IPS-18a (cell line): Measurements from ENCODE around the gene VARS1.
"Not testable (repeated sequence)": the region's sequence is repeated elsewhere in the genome, so short reads cannot be mapped to it uniquely, and the experiment has no call there.

Source experiments
- H3K27ac ChIP-seq: one replicate; pipeline ENCODE4 v1.5.1; 2013; ENCODE audit warnings: low read length
- H3K27me3 ChIP-seq: one replicate; pipeline ENCODE4 v1.6.1; 2013; ENCODE audit warnings: mild to moderate bottlenecking, low read length; ENCODE audit not compliant: control insufficient read depth, insufficient read depth
- H3K36me3 ChIP-seq: one replicate; pipeline ENCODE4 v1.6.1; 2013; ENCODE audit warnings: low read depth, low read length; ENCODE audit not compliant: control insufficient read depth
- H3K4me1 ChIP-seq: one replicate; pipeline ENCODE4 v1.6.1; 2013; ENCODE audit warnings: low read depth, low read length; ENCODE audit not compliant: control insufficient read depth
- H3K4me3 ChIP-seq: one replicate; pipeline ENCODE4 v1.5.1; 2013; ENCODE audit warnings: low read length
- H3K9ac ChIP-seq: one replicate; pipeline ENCODE4 v1.6.1; 2013; ENCODE audit warnings: mild to moderate bottlenecking, low read length, moderate library complexity
- H3K9me3 ChIP-seq: one replicate; pipeline ENCODE4 v1.6.1; 2013; ENCODE audit warnings: low read depth, low read length; ENCODE audit not compliant: control insufficient read depth

The VARS1 gene

DNA sequence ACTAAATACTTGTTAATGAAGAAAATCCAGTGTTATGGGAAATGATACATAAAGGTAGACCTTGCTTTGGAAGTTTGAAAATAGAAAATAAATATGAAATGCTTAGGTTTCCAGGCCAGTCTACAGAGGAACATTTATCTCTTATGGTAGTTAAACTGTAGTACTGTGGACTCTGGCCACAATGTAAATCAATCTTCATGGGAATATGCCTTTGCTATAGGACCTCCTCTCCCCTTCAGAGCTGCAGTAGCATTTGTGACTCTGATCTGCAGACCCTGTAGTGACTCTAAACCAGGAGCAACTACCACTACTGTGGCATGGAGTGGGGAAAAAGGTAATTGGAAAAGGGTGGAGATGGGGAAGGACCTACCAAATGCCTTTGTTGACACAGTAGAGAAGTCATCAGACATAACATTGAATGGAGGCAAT, 24.3 kb upstream of the VARS1 start:
- Histone ChIP-seq H3K27me3 (no peaks in the 10 kb centered on the region), H3K9me3 (no peaks in the 10 kb centered on the region), H3K27ac (no peak overlapping the region), H3K4me1 (peaks cover 10% of the 10 kb centered on the region), H3K36me3 (no peaks in the 10 kb centered on the region), H3K9ac (no peak overlapping the region), H3K4me3 (no peak overlapping the region)

DNA sequence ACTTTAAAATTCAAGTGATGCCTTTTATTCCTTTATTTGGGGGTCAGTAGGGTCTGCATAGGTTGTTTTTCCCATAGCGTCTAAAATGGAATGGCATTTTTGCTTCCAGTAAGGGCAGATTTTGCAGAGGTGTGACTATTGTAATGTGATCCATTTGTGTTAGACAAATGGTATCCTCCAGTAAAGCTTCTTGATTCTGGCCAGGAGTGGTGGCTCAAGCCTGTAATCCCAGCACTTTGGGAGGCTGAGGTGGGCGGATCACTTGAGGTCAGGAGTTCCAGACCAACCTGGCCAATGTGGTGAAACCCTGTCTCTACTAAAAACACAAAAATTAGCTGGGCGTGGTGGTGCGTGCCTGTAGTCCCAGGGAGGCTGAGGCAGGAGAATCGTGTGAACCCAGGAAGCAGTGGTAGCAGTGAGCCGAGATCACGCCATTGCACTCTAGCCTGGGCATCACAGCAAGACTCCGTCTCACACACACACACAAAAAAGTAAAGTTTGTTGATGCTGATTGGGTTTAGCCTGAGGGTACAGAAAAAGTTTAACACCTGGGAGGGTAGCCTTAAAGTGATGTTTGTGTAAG, 22.5 kb upstream of the VARS1 start:
- not testable (repeated sequence) for H3K9ac ChIP-seq, H3K36me3 ChIP-seq

DNA sequence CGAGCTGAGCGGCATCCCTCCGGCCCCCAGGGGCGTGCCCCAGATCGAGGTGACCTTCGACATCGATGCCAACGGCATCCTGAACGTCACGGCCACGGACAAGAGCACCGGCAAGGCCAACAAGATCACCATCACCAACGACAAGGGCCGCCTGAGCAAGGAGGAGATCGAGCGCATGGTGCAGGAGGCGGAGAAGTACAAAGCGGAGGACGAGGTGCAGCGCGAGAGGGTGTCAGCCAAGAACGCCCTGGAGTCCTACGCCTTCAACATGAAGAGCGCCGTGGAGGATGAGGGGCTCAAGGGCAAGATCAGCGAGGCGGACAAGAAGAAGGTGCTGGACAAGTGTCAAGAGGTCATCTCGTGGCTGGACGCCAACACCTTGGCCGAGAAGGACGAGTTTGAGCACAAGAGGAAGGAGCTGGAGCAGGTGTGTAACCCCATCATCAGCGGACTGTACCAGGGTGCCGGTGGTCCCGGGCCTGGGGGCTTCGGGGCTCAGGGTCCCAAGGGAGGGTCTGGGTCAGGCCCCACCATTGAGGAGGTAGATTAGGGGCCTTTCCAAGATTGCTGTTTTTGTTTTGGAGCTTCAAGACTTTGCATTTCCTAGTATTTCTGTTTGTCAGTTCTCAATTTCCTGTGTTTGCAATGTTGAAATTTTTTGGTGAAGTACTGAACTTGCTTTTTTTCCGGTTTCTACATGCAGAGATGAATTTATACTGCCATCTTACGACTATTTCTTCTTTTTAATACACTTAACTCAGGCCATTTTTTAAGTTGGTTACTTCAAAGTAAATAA, 21.8 kb upstream of the VARS1 start:
- not testable (repeated sequence) for H3K27ac ChIP-seq, H3K36me3 ChIP-seq, H3K4me1 ChIP-seq, H3K9me3 ChIP-seq, H3K27me3 ChIP-seq, H3K9ac ChIP-seq
- H3K4me3 ChIP-seq: peak overlapping the region; percentile 6

More for the DNA sequence above, 22.5 kb upstream of the VARS1 start:
- peaks cover 15% of the 10 kb centered on the region for H3K4me1 ChIP-seq
- not testable (repeated sequence) for H3K27me3 ChIP-seq, H3K9me3 ChIP-seq, H3K27ac ChIP-seq
- H3K4me3 ChIP-seq: peak overlapping the region; percentile 6

DNA sequence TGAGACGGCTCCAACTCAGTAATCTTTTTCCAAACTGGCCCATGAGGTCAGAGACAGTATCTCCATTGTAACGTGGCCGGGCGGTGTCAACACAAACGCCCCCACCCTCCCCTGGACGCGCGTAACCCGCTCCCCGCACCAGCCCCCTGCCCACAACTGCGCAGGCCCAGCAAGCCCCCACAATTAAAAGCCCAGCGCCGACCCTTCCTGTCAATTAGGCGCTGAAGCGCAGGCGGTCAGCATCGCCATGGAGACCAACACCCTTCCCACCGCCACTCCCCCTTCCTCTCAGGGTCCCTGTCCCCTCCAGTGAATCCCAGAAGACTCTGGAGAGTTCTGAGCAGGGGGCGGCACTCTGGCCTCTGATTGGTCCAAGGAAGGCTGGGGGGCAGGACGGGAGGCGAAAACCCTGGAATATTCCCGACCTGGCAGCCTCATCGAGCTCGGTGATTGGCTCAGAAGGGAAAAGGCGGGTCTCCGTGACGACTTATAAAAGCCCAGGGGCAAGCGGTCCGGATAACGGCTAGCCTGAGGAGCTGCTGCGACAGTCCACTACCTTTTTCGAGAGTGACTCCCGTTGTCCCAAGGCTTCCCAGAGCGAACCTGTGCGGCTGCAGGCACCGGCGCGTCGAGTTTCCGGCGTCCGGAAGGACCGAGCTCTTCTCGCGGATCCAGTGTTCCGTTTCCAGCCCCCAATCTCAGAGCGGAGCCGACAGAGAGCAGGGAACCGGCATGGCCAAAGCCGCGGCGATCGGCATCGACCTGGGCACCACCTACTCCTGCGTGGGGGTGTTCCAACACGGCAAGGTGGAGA, 19.7 kb upstream of the VARS1 start, which contains the start of the genes HSPA1A and HSPA1L:
TSS of gene HSPA1A (plus strand) at position 519 of the 814 bp plus-strand sequence. CDS start at position 733, 214 bp downstream.
TSS of gene HSPA1L (minus strand) at position 259 of the 814 bp plus-strand sequence. CDS start 3,311 bp downstream, outside the sequence.
- Histone ChIP-seq H3K27ac (peak within 1 kb of the TSS; percentile 94), H3K4me1 (peaks cover 9% of the 10 kb centered on the region), H3K27me3 (no peaks in the 10 kb centered on the region), H3K9me3 (no peaks in the 10 kb centered on the region), H3K4me3 (peak within 1 kb of the TSS; percentile 77), H3K9ac (peak within 1 kb of the TSS; percentile 82), H3K36me3 (no peaks in the 10 kb centered on the region)

DNA sequence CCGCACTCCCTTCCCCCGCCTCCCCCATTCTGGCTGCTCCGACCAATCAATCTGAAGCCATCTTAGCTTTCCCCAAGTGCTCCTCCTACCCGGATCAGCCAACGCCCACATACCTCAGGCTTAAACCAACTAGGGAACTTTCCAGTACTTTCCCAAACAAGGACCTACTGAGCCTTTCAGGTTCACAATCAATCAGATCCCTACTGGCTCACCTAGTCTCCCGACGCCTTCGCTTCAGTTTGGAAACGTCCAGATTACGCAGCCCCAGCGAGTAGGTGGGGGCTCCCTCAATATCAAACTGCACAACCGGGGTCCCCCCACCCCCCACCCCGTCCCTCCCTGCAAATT, 19.1 kb upstream of the VARS1 start:
- Histone ChIP-seq H3K4me1 (peaks cover 9% of the 10 kb centered on the region), H3K9ac (peak overlapping the region; percentile 82), H3K4me3 (peak overlapping the region; percentile 77), H3K27me3 (no peaks in the 10 kb centered on the region), H3K36me3 (no peaks in the 10 kb centered on the region), H3K9me3 (no peaks in the 10 kb centered on the region), H3K27ac (peak overlapping the region; percentile 94)

DNA sequence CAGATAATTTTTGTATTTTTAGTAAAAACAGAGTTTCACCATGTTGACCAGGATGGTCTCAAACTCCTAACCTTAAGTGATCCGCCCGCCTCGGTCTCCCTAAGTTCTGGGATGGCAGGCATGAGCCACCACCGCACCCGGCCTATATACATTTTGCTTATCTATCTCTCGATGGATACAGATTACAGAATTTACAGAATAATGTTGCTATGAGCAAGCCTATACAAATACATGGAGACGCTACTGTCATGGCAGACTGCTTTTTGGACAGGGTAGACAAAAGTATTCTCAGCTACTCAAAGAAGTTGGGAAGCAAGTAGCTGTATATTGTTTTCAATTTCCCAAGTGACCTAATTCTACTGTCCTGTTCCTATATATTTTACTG, 17.9 kb upstream of the VARS1 start:
- H3K9me3 ChIP-seq: no peaks in the 10 kb centered on the region
- no peaks in the 10 kb centered on the region for H3K36me3 ChIP-seq
- H3K27ac ChIP-seq: no peak overlapping the region
- H3K9ac ChIP-seq: no peak overlapping the region
- H3K4me3 ChIP-seq: peak overlapping the region; percentile 58
- H3K4me1 ChIP-seq: peaks cover 9% of the 10 kb centered on the region
- H3K27me3 ChIP-seq: no peaks in the 10 kb centered on the region

DNA sequence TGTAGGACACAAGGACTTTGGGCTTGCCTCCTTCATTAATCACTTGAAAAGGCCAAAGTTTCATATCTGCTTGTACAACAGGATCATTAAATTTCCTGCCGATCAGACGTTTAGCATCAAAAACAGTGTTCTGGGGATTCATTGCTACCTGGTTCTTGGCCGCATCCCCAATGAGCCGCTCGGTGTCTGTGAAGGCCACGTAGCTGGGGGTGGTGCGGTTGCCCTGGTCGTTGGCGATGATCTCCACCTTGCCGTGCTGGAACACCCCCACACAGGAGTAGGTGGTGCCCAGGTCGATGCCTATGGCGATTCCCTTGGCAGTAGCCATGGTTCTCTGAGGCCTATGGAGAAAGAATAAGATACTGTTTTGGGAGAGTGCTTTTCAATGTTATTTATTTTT, 16.1 kb upstream of the VARS1 start:
- H3K9ac ChIP-seq: no peak overlapping the region
- H3K4me3 ChIP-seq: no peak overlapping the region
- H3K27me3 ChIP-seq: no peaks in the 10 kb centered on the region
- H3K9me3 ChIP-seq: no peaks in the 10 kb centered on the region
- H3K4me1 ChIP-seq: peaks cover 5% of the 10 kb centered on the region
- H3K36me3 ChIP-seq: no peaks in the 10 kb centered on the region
- H3K27ac ChIP-seq: no peak overlapping the region

DNA sequence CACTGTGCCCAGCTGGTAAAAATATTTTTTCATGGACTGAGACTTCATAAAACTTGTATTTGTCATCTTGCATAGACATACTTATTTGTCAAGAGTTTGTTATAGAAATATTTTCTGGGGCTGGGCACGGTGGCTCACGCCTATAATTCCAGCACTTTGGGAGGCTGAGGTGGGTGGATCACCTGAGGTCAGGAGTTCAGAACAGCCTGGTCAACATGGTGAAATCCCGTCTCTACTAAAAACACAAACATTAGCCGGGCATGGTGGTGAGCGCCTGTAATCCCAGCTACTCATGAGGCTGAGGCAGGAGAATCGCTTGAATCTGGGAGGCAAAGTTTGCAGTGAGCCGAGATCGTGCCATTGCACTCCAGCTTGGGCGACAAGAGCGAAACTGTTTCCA, 13.0 kb upstream of the VARS1 start:
- not testable (repeated sequence) for H3K27me3 ChIP-seq, H3K4me1 ChIP-seq, H3K27ac ChIP-seq, H3K4me3 ChIP-seq, H3K36me3 ChIP-seq, H3K9ac ChIP-seq, H3K9me3 ChIP-seq

DNA sequence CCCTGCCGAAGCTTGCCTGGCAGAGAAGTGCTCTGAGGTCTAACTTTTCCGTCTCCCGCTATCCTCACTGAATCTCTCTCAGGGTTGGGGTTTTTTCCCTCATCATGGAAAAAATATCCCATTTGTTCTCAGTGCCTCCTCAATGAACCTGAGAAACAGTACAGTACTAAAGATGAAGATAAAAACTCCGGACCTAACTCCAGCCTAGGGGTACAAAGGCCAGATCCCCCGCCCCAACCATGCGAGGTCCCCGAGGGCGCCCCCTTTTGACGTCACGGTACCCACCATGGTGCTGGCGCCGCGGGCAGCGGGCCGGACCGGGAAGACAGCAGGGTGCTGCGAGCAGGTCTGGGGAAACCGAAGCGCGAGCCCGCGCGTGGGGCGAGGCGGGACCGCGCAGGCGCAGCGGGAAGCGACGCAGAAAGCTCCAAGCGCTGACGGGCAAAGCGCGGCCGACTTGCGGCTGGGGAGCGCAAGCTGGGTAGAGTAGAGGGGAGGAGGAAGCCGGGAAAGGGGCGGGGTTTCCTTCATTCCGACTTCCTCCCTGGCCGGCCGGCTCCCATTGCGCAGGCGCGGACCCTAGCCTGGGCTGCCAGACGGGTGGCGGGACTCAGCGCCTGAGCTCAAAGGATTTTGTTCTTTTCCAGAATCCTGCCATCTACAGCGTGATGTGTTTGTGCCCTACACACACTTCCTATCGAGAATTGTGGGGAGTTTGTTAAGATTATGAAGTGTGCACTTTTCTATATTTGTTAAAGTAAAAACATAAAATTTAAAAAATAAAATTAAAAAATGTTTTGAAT, 11.1 kb upstream of the VARS1 start, which contains the start of gene LSM2:
TSS of gene LSM2 (minus strand) at position 497 of the 803 bp plus-strand sequence. CDS start at position 288, 209 bp downstream.
- Histone ChIP-seq H3K4me3 (peak within 1 kb of the TSS; percentile 98), H3K9me3 (no peaks in the 10 kb centered on the region), H3K36me3 (peaks cover 6% of the 10 kb centered on the region), H3K27ac (peak within 1 kb of the TSS; percentile 94), H3K4me1 (peaks cover 4% of the 10 kb centered on the region), H3K27me3 (no peaks in the 10 kb centered on the region), H3K9ac (peak within 1 kb of the TSS; percentile 98)

DNA sequence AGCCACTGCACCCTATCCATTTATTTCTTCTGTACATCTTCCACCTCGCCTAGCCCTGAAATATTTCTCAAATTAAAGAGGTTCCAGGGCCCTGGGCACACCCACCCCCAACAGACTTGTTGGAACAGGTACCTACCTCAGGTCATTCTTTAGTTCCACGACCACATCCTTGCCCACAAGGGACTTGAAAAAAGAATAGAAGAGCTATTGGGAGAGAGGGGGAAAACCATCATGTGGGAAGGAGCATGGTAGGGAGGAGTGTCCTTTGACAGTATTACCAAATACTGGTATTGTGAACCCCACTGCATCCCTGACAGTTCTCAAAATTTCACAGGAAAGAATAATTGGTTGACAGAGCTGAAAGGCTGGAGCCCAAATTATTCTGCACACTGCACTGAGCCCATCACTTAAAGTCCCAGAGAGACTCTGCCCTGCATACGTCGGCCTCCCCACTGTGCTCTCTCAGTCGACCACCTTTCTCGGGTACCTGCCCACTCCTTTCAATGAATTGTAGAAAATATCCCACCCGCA, 10.5 kb upstream of the VARS1 start:
- Histone ChIP-seq H3K9ac (peak overlapping the region; percentile 98), H3K4me3 (peak overlapping the region; percentile 98), H3K27me3 (no peaks in the 10 kb centered on the region), H3K4me1 (peaks cover 4% of the 10 kb centered on the region), H3K36me3 (peaks cover 9% of the 10 kb centered on the region), H3K9me3 (no peaks in the 10 kb centered on the region), H3K27ac (peak overlapping the region; percentile 94)
